Heart right ventricle (tissue), 16 donors: Measurements from ENCODE around the gene GRHL1. TPM values are rescaled to one million over a fixed set of nuclear protein-coding genes. Genes with fewer than 3 reads are reported as not detected.

Experiments used
- ATAC-seq, 8 donors: fragments of 200-7000 bp; cut with Tn5 transposase; one replicate each; pipeline ENCODE4 v1.9.1; 2020; ENCODE audit warnings: mild to moderate bottlenecking in 8 of 8, moderate library complexity in 8 of 8, moderate number of reproducible peaks in 1 of 8
- DNase-seq, 2 donors: peaks; one replicate each; pipeline ENCODE4 v3.0.0-alpha.2; 2020
- H3K27ac ChIP-seq, 10 donors: fragments of 200-600 bp; sonication (generic) in 2 of 10; one replicate each; pipeline versions ENCODE4 v1.5.0 to v1.8.0; 2020 to 2022; ENCODE audit warnings: mild to moderate bottlenecking in 3 of 10
- H3K27me3 ChIP-seq, 7 donors: fragments of 200-600 bp; one replicate each; pipeline ENCODE4 v1.8.0; 2021 to 2022; ENCODE audit warnings: mild to moderate bottlenecking in 2 of 7
- H3K36me3 ChIP-seq, 9 donors: fragments of 200-600 bp; sonication (generic) in 1 of 9; one replicate each; pipeline versions ENCODE4 v1.5.0 to v1.8.0; 2020 to 2022; ENCODE audit warnings: mild to moderate bottlenecking in 2 of 9
- H3K4me1 ChIP-seq, 9 donors: fragments of 200-600 bp; sonication (generic) in 1 of 9; one replicate each; pipeline versions ENCODE4 v1.5.0 to v1.8.0; 2020 to 2022; ENCODE audit warnings: mild to moderate bottlenecking in 4 of 9
- H3K4me3 ChIP-seq, 10 donors: fragments of 200-600 bp; sonication (generic) in 2 of 10; one replicate each; pipeline versions ENCODE4 v1.5.0 to v1.8.0; 2020 to 2022; ENCODE audit warnings: mild to moderate bottlenecking in 7 of 10, moderate library complexity in 2 of 10
- H3K9me3 ChIP-seq, 11 donors: fragments of 200-600 bp in 10 of 11; sonication (generic) in 2 of 11; one replicate each; pipeline versions ENCODE4 v1.5.0 to v1.8.0; 2013 to 2022; ENCODE audit warnings: mild to moderate bottlenecking in 2 of 11, control low read depth in 1 of 11, moderate library complexity in 1 of 11
- CTCF ChIP-seq, 9 donors: fragments of 200-600 bp; sonication (generic) in 2 of 9; IDR thresholded peaks; one replicate each; pipeline versions ENCODE4 v1.5.0 to v1.8.0; 2021 to 2022; ENCODE audit warnings: antibody characterized with exemption in 9 of 9, mild to moderate bottlenecking in 5 of 9, moderate library complexity in 1 of 9
- WGBS, 2 donors: extraction: QIAGEN DNeasy Blood & Tissue Kit; methylation state at CpG; one replicate each; pipeline ENCODE4 v1.1.7; 2013; ENCODE audit warnings: inconsistent platforms in 1 of 2; 5-methylcytosine and 5-hydroxymethylcytosine counted together
- intact Hi-C, 10 donors: fragments of 100-400 bp; cut with DNase I; formaldehyde crosslinking; loops; one replicate each; pipeline versions ENCODE4 v1.11.1 to v1.14.2; 2022
- polyA plus RNA-seq, 2 donors: library from polyadenylated mRNA; stranded (reverse); fragments of 200-250 nt; gene quantifications; one replicate each; pipeline ENCODE4 v1.2.3, GENCODE V29; 2013
- total RNA-seq, 10 donors: library from RNA; stranded (reverse); fragmentation: NEBNext Ultra II Directional in 3 of 10; extraction: Animal tissue kit (Norgen Biotek cat#: 25700) in 3 of 10; gene quantifications; one replicate each; pipeline versions ENCODE4 v1.2.1 to v1.2.4, GENCODE V29; 2021 to 2023
- donor health status: Arrhythmogenic right ventricular cardiomyopathy.
- donor health status: ischemic (EF 13 %, LVEDD 7.1; RV severe dilation, severe dysfunction).
- donor health status: healthy with polysubstance abuse.
- donor health status: DM: no; HTN: yes; CAD: no.
- donor health status: DM: no; HTN: no; CAD: no.
- donor health status: ischemic (EF 25% LVEDD 6.9; RV normal size, moderate dysfunction).
- donor health status: ischemic (EF 25% LVEDD 5.7; RV mildly dilated, moderate dysfunction).
- donor health status: healthy.
- donor health status: DM: yes; HTN: yes; CAD: no.
- donor health status: Ischemic cardiomyopathy.
- donor health status: ischemic (EF 35%, LVEDD 5.7; RV mildly dilated, moderate dysfunction).
- donor health status: nonischemic (EF 11% LVEDD 7.7; RV severe dilation, severe dysfunction).
- donor health status: DM: yes; HTN: yes; CAD: no.
- donor health status: PGD.
- donor health status: ischemic (EF 29% LVEDD 5.4; RV normal size, mild dysfunction).
- donor health status: nonischemic (EF 23%, LVEDD 6.1; RV moderate dilation, normal function).

GRHL1 gene
- total and polyA plus RNA-seq, 12 donors: 0.29 to 3.0 (median 0.90) TPM

- no peak for TF ChIP-seq CTCF (IDR thresholded peaks at IDR 0.05)
These were observed 11.7 kb upstream of the GRHL1 start for GRCh38 chr2:9939587-9940485.

GRCh38 chr2:9941196-9941995 is 10.1 kb upstream of the GRHL1 start:
- 76 to 80% methylated on average over 13 of the region's 13 CpGs for WGBS, 2 donors
- intact Hi-C loops: no loop called here
- DNase-seq: no peak

More at GRCh38 chr2:9939587-9940485, 11.7 kb upstream of the GRHL1 start:
- 64 to 68% methylated on average over 9 of the region's 9 CpGs for WGBS, 2 donors
- Histone ChIP-seq H3K36me3 (peaks cover 0 to 6% (median 0%) of the 10 kb centered on the region in 9 donors), H3K27ac (no peak overlapping the region), H3K27me3 (peaks cover 0 to 13% (median 0%) of the 10 kb centered on the region in 7 donors), H3K9me3 (no peaks in the 10 kb centered on the region), H3K4me3 (no peak overlapping the region), H3K4me1 (no peaks in the 10 kb centered on the region)
- intact Hi-C loops: no loop called here
- DNase-seq (no peak), ATAC-seq (no peak)

GRCh38 chr2:9941996-9942390 is 9.5 kb upstream of the GRHL1 start:
- H3K36me3 ChIP-seq: no peaks in the 10 kb centered on the region
- peak in 1 of 8 donors; percentile 13 for ATAC-seq
- no peak overlapping the region for H3K4me3 ChIP-seq
- no peak overlapping the region for H3K27ac ChIP-seq
- peaks cover 0 to 29% (median 11%) of the 10 kb centered on the region in 7 donors for H3K27me3 ChIP-seq
- TF ChIP-seq CTCF (IDR thresholded peaks at IDR 0.05): no peak
- H3K9me3 ChIP-seq: no peaks in the 10 kb centered on the region
- 68 to 76% methylated on average over 6 of the region's 6 CpGs for WGBS, 2 donors
- intact Hi-C loops: no loop called here
- no peaks in the 10 kb centered on the region for H3K4me1 ChIP-seq
- no peak for DNase-seq

More at GRCh38 chr2:9941196-9941995, 10.1 kb upstream of the GRHL1 start:
- H3K36me3 ChIP-seq: no peaks in the 10 kb centered on the region
- no peak for ATAC-seq
- TF ChIP-seq CTCF (IDR thresholded peaks at IDR 0.05): no peak
- no peaks in the 10 kb centered on the region for H3K9me3 ChIP-seq
- H3K4me1 ChIP-seq: no peaks in the 10 kb centered on the region
- peaks cover 0 to 29% (median 5%) of the 10 kb centered on the region in 7 donors for H3K27me3 ChIP-seq
- H3K4me3 ChIP-seq: no peak overlapping the region
- H3K27ac ChIP-seq: no peak overlapping the region

- no peak overlapping the region for H3K27ac ChIP-seq
- intact Hi-C loops: no loop called here
These were observed 7.1 kb upstream of the GRHL1 start for GRCh38 chr2:9944330-9944758.

More at GRCh38 chr2:9944330-9944758, 7.1 kb upstream of the GRHL1 start:
- Histone ChIP-seq H3K9me3 (no peaks in the 10 kb centered on the region), H3K36me3 (no peaks in the 10 kb centered on the region), H3K4me3 (no peak overlapping the region), H3K4me1 (no peaks in the 10 kb centered on the region), H3K27me3 (peaks cover 0 to 29% (median 12%) of the 10 kb centered on the region in 7 donors)
- no peak for TF ChIP-seq CTCF (IDR thresholded peaks at IDR 0.05)
- DNase-seq (no peak), ATAC-seq (no peak)
- WGBS, 2 donors: 60 to 71% methylated on average over 3 of the region's 3 CpGs
